Heart left ventricle (tissue), 16 donors: Measurements from ENCODE around the gene NUCB2. TPM values are rescaled to one million over a fixed set of nuclear protein-coding genes. Genes with fewer than 3 reads are reported as not detected.

Experiments used
- ATAC-seq, 4 donors: fragments of 200-7000 bp; cut with Tn5 transposase; one replicate each; pipeline ENCODE4 v1.9.1; 2020 to 2022; ENCODE audit warnings: moderate library complexity in 4 of 4, mild to moderate bottlenecking in 3 of 4, moderate number of reproducible peaks in 1 of 4
- DNase-seq, 5 donors: peaks; one replicate each; pipeline ENCODE4 v3.0.0-alpha.2; 2020
- H3K27ac ChIP-seq, 12 donors: fragments of 200-600 bp; sonication (generic) in 4 of 12; one replicate each; pipeline versions ENCODE4 v1.5.0 to v1.8.0; 2016 to 2022; ENCODE audit warnings: mild to moderate bottlenecking in 2 of 12
- H3K27me3 ChIP-seq, 9 donors: fragments of 200-600 bp; sonication (generic) in 2 of 9; one replicate each; pipeline versions ENCODE4 v1.5.1 to v1.8.0; 2016 to 2022; ENCODE audit warnings: mild to moderate bottlenecking in 3 of 9
- H3K36me3 ChIP-seq, 9 donors: fragments of 200-600 bp; sonication (generic) in 2 of 9; one replicate each; pipeline versions ENCODE4 v1.5.0 to v1.8.0; 2018 to 2022; ENCODE audit warnings: mild to moderate bottlenecking in 2 of 9
- H3K4me1 ChIP-seq, 12 donors: fragments of 200-600 bp; sonication (generic) in 4 of 12; one replicate each; pipeline versions ENCODE4 v1.5.0 to v1.8.0; 2016 to 2022; ENCODE audit warnings: mild to moderate bottlenecking in 3 of 12
- H3K4me3 ChIP-seq, 12 donors: fragments of 200-600 bp; sonication (generic) in 4 of 12; one replicate each; pipeline versions ENCODE4 v1.5.0 to v1.8.0; 2017 to 2022; ENCODE audit warnings: mild to moderate bottlenecking in 9 of 12, moderate library complexity in 4 of 12
- H3K9me3 ChIP-seq, 12 donors: fragments of 200-600 bp; sonication (generic) in 4 of 12; one replicate each; pipeline versions ENCODE4 v1.5.0 to v1.8.0; 2016 to 2022; ENCODE audit warnings: mild to moderate bottlenecking in 1 of 12
- CTCF ChIP-seq, 12 donors: fragments of 200-600 bp; sonication (generic) in 4 of 12; IDR thresholded peaks; one replicate each; pipeline versions ENCODE4 v1.5.0 to v1.8.0; 2018 to 2022; ENCODE audit warnings: antibody characterized with exemption in 12 of 12, mild to moderate bottlenecking in 5 of 12
- POLR2A ChIP-seq, 2 donors: fragments of 450-650 bp; IDR thresholded peaks; one replicate each; pipeline ENCODE4 v1.6.1; 2017; ENCODE audit warnings: antibody characterized with exemption in 2 of 2, mild to moderate bottlenecking in 2 of 2, moderate library complexity in 2 of 2
- WGBS, 4 donors: extraction: QIAGEN DNeasy Blood & Tissue Kit in 2 of 4; methylation state at CpG; one replicate each; pipeline versions ENCODE4 v1.1.5 to v1.1.7; 2013 to 2018; 5-methylcytosine and 5-hydroxymethylcytosine counted together
- intact Hi-C, 10 donors: fragments of 100-400 bp; cut with DNase I; formaldehyde crosslinking; loops; one replicate each; pipeline versions ENCODE4 v1.11.1 to v1.14.2; 2022
- polyA plus RNA-seq, 2 donors: library from polyadenylated mRNA; stranded (reverse); fragments of 200-250 nt; gene quantifications; one replicate each; pipeline ENCODE4 v1.2.3, GENCODE V29; 2013
- total RNA-seq, 9 donors: library from RNA; depleted of rRNA in 2 of 9; stranded (reverse); fragments of >200 nt in 2 of 9; fragmentation: NEBNext Ultra II Directional in 3 of 9; extraction: Animal tissue kit (Norgen Biotek cat#: 25700) in 3 of 9; gene quantifications; one replicate each; pipeline versions ENCODE4 v1.1.0 to v1.2.4, GENCODE V29; 2016 to 2023
- donor health status: ischemic (EF 13 %, LVEDD 7.1; RV severe dilation, severe dysfunction).
- donor health status: healthy with polysubstance abuse.
- donor health status: DM: no; HTN: yes; CAD: no.
- donor health status: DM: no; HTN: no; CAD: no.
- donor health status: ischemic (EF 25% LVEDD 6.9; RV normal size, moderate dysfunction).
- donor health status: ischemic (EF 25% LVEDD 5.7; RV mildly dilated, moderate dysfunction).
- donor health status: healthy.
- donor health status: DM: yes; HTN: yes; CAD: no.
- donor health status: ischemic (EF 35%, LVEDD 5.7; RV mildly dilated, moderate dysfunction).
- donor health status: nonischemic (EF 11% LVEDD 7.7; RV severe dilation, severe dysfunction).
- donor health status: DM: yes; HTN: yes; CAD: no.
- donor health status: PGD.
- donor health status: ischemic (EF 29% LVEDD 5.4; RV normal size, mild dysfunction).
- donor health status: nonischemic (EF 23%, LVEDD 6.1; RV moderate dilation, normal function).

Gene NUCB2
- total and polyA plus RNA-seq, 11 donors: 41.4 to 180 (median 87.0) TPM

GRCh38 chr11:17352950-17353820, 76.6 kb downstream of the NUCB2 start:
- intact Hi-C loops: loop anchor here in 3 of 10 donors (5.0 to 10.0 kb wide), 4 partner anchors 76 to 146 kb away; partner anchors contain the start of genes NUCB2 (in 1 of the 3) and PIK3C2A (in 1 of the 3)
- peak; percentile 72 to 85 (median 82) for DNase-seq
- no peak for TF ChIP-seq POLR2A (IDR thresholded peaks at IDR 0.05)
- peak in 2 of 12 donors; percentile 4 to 37 for TF ChIP-seq CTCF (IDR thresholded peaks at IDR 0.05)
- H3K9me3 ChIP-seq: no peaks in the 10 kb centered on the region
- H3K27me3 ChIP-seq: no peaks in the 10 kb centered on the region
- peak overlapping the region; percentile 67 to 90 (median 80) for H3K27ac ChIP-seq
- peaks cover 0 to 34% (median 13%) of the 10 kb centered on the region in 12 donors for H3K4me1 ChIP-seq
- H3K36me3 ChIP-seq: peaks cover 0 to 3% (median 0%) of the 10 kb centered on the region in 9 donors
- 0 to 1% (median 0%) methylated on average over 53 to 69 of the region's 69 CpGs for WGBS, 4 donors
- ATAC-seq: peak; percentile 83 to 88 (median 86)
- peak overlapping the region; percentile 46 to 79 (median 70) for H3K4me3 ChIP-seq

- WGBS, 4 donors: 6 to 10% (median 6%) methylated on average over 15 of the region's 15 CpGs
- peak in 1 of 4 donors; percentile 23 for ATAC-seq
- intact Hi-C loops: loop anchor here in 3 of 10 donors (5.0 to 10.0 kb wide), 4 partner anchors 77 to 147 kb away; partner anchors contain the start of genes NUCB2 (in 1 of the 3) and PIK3C2A (in 1 of the 3)
Observed at GRCh38 chr11:17353821-17354600, 77.5 kb downstream of the NUCB2 start.

GRCh38 chr11:17354601-17354991, 78.1 kb downstream of the NUCB2 start:
- no peak overlapping the region for H3K27ac ChIP-seq
- H3K4me3 ChIP-seq: peak overlapping the region in 4 of 12 donors; percentile 56 to 79 (median 70)
- H3K27me3 ChIP-seq: no peaks in the 10 kb centered on the region
- no peaks in the 10 kb centered on the region for H3K9me3 ChIP-seq
- TF ChIP-seq POLR2A (IDR thresholded peaks at IDR 0.05) (no peak), CTCF (IDR thresholded peaks at IDR 0.05) (peak; percentile 49 to 78 (median 72))
- ATAC-seq (peak in 3 of 4 donors; percentile 48 to 62 (median 53)), DNase-seq (peak in 4 of 5 donors; percentile 35 to 65 (median 52))
- peaks cover 0 to 34% (median 13%) of the 10 kb centered on the region in 12 donors for H3K4me1 ChIP-seq
- intact Hi-C loops: loop anchor here in 3 of 10 donors (5.0 to 10.0 kb wide), 4 partner anchors 77 to 147 kb away; partner anchors contain the start of genes NUCB2 (in 1 of the 3) and PIK3C2A (in 1 of the 3)
- H3K36me3 ChIP-seq: peaks cover 0 to 9% (median 0%) of the 10 kb centered on the region in 9 donors
- 22 to 43% (median 34%) methylated on average over 3 of the region's 3 CpGs for WGBS, 4 donors

More at GRCh38 chr11:17353821-17354600, 77.5 kb downstream of the NUCB2 start:
- TF ChIP-seq POLR2A (IDR thresholded peaks at IDR 0.05): no peak
- no peak for TF ChIP-seq CTCF (IDR thresholded peaks at IDR 0.05)
- Histone ChIP-seq H3K27ac (peak overlapping the region; percentile 67 to 90 (median 80)), H3K36me3 (peaks cover 0 to 5% (median 0%) of the 10 kb centered on the region in 9 donors), H3K4me1 (peaks cover 0 to 34% (median 13%) of the 10 kb centered on the region in 12 donors), H3K27me3 (no peaks in the 10 kb centered on the region), H3K9me3 (no peaks in the 10 kb centered on the region), H3K4me3 (peak overlapping the region; percentile 46 to 79 (median 70))
- no peak for DNase-seq
